Spleen (tissue), 7 donors: ENCODE results near the gene AMOTL1.

Source experiments
- POLR2AphosphoS5 ChIP-seq, 3 donors: sonication (generic); formaldehyde crosslinking; IDR thresholded peaks; one replicate each; pipeline ENCODE4 v1.5.1; 2017; ENCODE audit warnings: antibody characterized with exemption in 3 of 3
- TF ChIP-seq, protein P1 (sequence below), 11 experiments: fragments of 200-600 bp in 7 of 11; fragments of 450-650 bp in 4 of 11; sonication (generic) in 4 of 11; IDR thresholded peaks in 8 of 11; conservative IDR thresholded peaks in 3 of 11; 1 replicate in 7 of 11; 2 replicates in 4 of 11; pipeline versions ENCODE4 v1.4.0 to v1.8.0; 2016 to 2021; ENCODE audit warnings: antibody characterized with exemption in 11 of 11, inconsistent platforms in 4 of 11, mild to moderate bottlenecking in 1 of 11
- donor health status: DM: no; HTN: no; CAD: no; lungs with moderate emphysema.
- donor health status: DM: no; HTN: no; CAD: no.
- donor health status: DM: no; HTN: no; CAD: no.

DNA sequence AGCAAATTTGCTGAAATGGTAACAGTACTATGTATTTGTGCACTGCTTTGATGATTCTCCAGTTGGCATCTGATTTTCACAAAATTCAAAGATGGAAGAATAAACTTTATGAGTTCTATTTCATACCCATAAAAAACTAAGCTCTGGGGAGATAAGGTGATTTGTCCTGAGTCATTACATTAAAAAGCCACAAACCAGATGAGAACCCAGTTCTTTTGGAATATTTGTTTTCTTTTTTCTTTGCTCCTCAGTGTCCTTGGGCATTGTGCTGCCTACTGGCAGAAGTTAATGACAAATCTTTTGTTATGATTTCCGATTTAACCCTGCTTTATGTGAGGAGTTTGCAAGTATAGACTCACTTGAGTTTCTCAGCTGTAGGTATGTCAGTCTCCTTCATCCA, 45.4 kb upstream of the AMOTL1 start:
- TF ChIP-seq, protein P1, sequence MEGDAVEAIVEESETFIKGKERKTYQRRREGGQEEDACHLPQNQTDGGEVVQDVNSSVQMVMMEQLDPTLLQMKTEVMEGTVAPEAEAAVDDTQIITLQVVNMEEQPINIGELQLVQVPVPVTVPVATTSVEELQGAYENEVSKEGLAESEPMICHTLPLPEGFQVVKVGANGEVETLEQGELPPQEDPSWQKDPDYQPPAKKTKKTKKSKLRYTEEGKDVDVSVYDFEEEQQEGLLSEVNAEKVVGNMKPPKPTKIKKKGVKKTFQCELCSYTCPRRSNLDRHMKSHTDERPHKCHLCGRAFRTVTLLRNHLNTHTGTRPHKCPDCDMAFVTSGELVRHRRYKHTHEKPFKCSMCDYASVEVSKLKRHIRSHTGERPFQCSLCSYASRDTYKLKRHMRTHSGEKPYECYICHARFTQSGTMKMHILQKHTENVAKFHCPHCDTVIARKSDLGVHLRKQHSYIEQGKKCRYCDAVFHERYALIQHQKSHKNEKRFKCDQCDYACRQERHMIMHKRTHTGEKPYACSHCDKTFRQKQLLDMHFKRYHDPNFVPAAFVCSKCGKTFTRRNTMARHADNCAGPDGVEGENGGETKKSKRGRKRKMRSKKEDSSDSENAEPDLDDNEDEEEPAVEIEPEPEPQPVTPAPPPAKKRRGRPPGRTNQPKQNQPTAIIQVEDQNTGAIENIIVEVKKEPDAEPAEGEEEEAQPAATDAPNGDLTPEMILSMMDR (IDR thresholded peaks at IDR 0.05 in 8 of 11, conservative IDR thresholded peaks at IDR 0.05 in 3 of 11), result no peak
- TF ChIP-seq POLR2AphosphoS5 (IDR thresholded peaks at IDR 0.05), result no peak
